ENCODE data around the gene NOS1AP.

DNA sequence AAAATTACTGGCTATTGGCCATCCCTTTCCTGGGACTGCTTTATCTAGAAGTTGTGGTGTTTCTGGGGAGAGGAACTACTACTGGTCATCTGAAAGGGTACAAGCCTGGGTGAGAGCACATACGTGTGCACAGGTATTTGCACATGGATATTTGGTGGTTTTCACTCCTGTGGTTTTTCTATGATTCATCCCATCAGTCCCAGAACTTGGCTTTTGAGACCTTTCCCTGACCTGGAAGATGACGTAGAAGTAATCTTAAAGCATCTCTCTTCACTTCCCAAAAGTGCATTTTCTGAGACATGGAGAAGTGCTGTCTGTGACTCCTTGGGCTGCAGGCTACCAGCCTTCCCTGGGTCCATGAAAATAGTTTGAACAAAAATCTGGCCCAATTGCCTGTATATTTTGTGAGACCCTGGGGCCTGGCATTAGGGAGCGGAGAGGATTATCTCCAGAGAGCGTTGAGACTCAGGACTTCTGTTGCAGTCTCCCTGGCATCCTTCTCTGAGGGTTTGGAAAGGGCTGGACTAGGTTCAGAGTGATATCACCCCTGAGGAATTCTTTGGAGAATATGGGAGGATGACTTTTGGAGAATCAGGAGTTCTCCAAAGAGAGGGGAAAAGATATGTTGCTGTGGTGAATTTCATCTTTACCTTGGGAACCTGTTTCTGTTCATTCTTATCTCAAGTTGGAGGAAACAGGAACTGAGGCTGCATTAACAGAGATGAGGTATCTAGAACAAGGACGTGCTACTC, 130.8 kb downstream of the NOS1AP start:
- TF ChIP-seq, protein P1, sequence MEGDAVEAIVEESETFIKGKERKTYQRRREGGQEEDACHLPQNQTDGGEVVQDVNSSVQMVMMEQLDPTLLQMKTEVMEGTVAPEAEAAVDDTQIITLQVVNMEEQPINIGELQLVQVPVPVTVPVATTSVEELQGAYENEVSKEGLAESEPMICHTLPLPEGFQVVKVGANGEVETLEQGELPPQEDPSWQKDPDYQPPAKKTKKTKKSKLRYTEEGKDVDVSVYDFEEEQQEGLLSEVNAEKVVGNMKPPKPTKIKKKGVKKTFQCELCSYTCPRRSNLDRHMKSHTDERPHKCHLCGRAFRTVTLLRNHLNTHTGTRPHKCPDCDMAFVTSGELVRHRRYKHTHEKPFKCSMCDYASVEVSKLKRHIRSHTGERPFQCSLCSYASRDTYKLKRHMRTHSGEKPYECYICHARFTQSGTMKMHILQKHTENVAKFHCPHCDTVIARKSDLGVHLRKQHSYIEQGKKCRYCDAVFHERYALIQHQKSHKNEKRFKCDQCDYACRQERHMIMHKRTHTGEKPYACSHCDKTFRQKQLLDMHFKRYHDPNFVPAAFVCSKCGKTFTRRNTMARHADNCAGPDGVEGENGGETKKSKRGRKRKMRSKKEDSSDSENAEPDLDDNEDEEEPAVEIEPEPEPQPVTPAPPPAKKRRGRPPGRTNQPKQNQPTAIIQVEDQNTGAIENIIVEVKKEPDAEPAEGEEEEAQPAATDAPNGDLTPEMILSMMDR (IDR thresholded peaks at IDR 0.05) = no peak
- no peak for TF ChIP-seq POLR2A (IDR thresholded peaks at IDR 0.05)
- no peak for TF ChIP-seq EP300 (IDR thresholded peaks at IDR 0.05)

All from ovary (tissue), 3 donors.